ENCODE measurements around the gene DLG5.

DLG5 gene

DNA sequence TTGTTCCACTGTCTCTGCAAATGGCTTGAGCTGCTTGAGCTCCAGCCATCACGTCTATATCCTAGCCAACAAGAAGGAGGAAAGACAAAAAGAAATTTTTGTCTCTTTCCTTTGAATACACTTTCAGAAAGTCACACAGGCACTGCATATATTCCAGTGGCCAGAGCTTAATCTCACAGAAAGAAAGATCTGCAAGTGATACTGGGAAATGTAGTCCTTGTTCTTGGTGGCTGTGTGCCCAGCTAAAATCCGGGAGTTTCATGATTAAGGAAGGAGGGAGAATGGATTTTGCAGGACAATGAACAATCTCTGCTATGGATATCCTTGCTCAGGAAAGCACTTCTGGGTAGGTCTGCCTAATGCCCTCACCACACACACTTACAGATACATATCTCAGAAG lies 19.5 kb upstream of the DLG5 start:
- DNase-seq, result no peak

GRCh38 chr10:77944519-77944918 lies 18.0 kb upstream of the DLG5 start:
- no peak for DNase-seq

GRCh38 chr10:77943121-77943901 lies 16.8 kb upstream of the DLG5 start:
- no peak for DNase-seq

DNA sequence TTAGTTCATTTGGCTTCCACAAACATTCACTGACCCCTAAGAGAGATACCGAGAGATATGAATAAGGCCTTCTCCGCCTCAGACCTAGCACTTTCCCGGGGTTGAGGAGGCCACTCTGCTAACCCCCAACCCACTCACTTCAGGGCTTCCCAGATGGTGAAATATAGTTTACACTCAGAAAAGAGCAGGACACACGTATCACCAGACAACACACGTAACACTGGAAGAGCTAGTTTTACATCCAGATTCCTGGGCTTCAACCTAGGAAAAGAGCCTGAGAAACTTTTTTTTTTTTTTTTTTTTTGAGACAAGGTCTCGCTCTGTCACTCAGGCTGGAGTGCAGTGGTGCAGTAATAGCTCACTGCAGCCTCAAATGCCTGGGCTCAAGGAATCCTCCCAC lies 15.2 kb upstream of the DLG5 start:
- DNase-seq, result no peak

- DNase-seq, result no peak
Observed at GRCh38 chr10:77940627-77941026, 14.1 kb upstream of the DLG5 start.

DNA sequence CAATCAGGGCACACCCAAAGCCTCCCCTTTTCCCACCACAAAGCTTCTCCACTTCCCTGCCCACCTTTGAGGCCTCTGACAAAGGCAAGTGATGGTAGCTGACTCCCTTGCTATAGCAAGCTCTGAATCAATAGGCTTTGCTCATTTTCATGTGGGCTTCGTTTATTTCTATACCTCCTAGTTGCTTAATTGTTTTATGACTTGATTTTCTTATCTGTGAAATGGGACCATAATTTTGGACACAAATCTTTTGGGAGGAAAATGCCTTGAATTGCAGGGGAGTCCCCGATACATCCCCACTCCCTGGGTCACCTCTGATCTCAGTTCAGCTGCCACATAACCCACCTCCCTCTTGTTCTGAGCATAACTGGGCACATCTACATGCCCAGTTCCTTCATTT lies 13.7 kb upstream of the DLG5 start:
- DNase-seq, result no peak

DNA sequence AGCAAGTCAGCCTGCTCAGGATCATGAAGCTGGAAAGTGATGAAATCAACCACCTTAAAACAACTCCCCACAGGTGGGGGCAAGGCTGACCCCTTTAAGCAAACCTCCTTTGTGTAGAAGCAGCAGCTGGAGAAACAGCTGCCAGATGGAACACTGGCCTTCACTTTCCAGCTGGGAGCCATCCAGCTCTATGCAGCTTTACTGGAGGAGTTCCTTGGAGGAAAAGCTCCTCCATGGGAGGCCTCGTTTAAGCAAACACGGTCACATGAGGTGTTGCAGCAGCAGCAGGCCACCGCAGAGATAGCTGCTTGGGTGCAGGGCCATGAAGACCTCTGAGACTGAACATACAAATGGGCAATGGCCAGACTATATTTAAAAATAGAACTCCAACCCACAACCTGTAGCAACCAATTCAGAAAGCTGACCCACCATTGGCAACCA lies 13.0 kb upstream of the DLG5 start:
- DNase-seq, result no peak

DNA sequence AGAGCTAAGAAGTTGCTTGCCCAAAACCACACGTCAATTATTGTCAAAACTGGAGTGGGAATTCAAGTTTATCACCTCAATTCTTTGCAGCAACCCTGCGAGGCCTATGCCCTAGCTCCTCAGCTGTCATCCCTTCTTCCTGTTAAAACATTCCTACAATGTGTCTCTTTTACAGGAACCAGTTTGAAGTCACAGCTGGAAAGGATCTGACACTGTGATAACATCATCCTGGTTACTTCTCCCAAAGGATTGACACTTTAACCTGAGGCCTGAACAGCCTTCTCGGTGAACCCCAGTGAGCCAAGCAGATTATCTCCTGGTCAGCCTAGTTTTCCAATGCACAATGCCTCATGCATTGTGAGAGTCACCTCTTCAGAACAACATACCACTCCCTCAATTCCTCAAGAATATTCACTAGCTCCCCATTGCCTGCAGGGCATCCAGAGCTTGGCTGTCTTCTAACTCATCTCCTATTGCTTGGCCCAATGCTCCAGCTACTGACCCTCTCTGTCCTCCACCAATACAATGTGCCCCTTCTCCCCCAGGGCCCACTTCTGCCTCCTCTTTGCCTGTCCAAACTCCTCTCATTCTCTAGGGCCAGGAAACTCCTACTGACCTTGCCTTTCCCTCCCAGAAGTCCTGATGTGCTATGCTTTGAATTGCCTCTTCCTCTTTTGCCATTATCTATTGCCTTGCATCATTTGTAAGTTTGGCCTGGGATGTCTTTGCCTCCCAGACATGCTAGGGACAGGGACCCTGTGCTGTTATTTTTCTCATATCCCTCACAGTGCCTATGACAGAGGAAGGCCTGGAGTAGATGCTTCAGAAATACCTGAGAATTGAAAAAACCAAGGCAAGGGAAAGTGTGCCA lies 10.4 kb upstream of the DLG5 start:
- DNase-seq, result no peak

DNA sequence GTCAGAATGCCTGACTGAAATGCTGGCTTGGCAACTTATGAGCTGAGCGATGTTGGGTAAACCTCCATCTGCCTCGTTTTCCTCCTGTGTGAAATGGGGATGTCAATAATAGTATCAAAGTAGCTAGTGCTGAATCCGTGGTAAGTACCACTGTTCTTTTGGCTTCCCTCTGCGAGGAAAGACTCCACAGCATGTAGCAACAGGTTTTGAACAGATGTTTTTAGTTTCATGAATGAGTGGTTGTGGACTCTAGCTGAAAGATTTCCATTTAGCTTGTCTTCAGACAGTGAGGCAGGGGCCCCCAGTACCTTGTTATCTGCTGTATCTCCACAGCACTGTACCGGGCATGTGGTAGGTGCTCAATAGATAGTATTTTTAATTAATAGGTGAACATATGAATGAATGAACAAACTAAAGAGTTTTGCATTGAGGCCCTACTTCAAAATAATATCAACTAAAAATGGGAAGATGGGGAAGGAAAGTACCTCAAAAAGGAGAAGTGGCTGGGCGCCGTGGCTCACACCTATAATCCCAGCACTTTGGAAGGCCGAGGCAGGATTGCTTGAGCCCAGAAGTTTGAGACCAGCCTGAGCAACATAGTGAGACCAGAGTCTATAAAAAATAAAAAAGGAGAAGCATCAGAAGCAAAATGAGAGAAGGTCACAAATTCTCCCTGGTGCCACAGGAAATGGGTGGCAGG lies 5.6 kb upstream of the DLG5 start:
- DNase-seq, result no peak

- no peak for DNase-seq
Observed at GRCh38 chr10:77927402-77928246, 1.1 kb upstream of the DLG5 start.

- no peak for DNase-seq
Observed at GRCh38 chr10:77925795-77926565, 575 bp downstream of the DLG5 start.

GRCh38 chr10:77925410-77925794 lies 1.2 kb downstream of the DLG5 start:
- no peak for DNase-seq

DNA sequence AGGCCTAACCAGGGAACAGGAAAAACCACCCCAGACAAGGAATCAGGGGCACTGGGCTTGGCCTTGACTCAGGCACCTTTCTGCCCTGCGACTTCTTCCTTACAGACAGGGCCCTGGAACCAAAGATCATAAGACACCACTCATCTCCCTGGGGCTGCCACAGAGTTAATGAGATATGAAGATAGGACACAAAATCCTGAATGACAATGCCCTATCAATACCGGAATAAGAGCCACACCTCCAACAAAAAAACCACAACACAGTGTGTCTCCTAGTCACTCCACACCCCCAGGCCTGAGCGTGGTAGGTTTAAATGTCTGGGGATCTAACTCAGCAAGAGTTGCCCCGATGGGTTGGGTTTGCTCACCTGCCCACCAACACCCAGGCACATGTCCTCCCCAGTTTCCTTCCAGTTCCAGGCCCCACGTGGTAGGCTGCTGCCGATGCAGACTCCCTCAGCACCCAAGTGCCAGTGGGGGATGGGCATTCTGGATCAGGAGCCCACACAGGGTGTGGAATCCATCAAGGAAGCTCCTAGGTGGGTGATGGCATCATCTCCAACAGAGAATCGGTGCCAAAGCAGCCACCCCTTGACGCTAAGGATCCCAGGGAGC lies 3.9 kb downstream of the DLG5 start:
- no peak for DNase-seq

GRCh38 chr10:77922055-77922454 lies 4.5 kb downstream of the DLG5 start:
- no peak for DNase-seq

- no peak for DNase-seq
Observed at GRCh38 chr10:77921395-77921794, 5.2 kb downstream of the DLG5 start.

DNA sequence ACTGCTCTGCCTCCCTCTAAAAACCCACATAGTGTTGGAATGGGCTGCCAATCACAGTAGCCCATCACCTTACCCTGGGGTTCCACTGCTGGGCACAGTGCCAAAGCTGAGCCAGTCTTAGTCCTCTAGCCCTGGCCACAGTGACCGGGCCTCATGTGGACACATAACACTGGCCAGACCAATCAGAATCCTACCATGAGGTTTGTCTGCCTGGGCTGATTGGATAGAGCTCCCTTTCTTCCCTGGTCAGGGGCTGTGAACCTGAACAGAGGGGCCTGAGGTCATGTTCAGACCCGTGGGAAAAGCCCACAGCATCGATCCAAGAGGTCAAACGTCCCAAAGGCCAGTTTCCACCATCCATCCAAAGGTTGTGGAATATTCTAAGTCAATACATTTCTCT lies 6.1 kb downstream of the DLG5 start:
- no peak for DNase-seq

- DNase-seq, result no peak
Observed at GRCh38 chr10:77919713-77920108, 6.8 kb downstream of the DLG5 start.

- DNase-seq, result no peak
Observed at GRCh38 chr10:77915319-77916105, 11.0 kb downstream of the DLG5 start.

DNA sequence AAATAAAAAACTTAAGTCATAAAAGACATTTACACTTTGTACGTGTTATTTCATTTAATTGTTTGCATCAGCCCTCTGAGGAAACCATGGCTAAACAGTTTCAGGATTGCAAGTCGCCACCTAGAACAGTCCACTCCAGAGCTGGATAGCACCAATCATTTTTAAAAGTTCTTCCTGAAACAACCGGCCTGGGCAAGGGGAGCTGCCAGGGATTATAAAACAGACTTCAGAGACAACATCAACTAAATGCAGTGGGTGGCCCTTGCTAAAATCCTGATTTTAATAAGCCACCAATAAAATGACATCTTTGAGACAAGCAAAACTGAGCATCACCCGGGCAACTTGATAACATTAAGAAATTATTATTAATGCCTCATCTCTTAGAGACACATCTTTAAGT lies 13.5 kb downstream of the DLG5 start:
- DNase-seq, result no peak

DNA sequence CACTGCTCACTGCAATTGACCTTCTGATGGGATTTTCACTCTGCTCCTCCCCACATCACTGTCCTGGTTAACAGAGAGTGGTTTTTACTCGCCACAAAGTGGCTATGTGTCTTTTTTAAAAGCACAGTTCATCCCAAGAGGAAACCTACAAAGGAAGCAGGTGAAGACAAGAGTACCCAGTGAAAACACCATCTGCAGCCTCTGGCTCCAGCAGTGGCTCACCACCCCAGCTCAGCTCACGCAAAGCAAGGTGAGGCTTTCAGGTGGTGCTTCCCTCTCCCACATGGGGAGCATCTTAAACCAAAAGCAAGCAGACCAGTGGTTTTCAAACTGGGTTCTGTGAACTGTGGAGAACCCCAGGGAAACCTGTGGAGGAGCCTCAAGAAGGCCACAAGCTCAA lies 14.0 kb downstream of the DLG5 start:
- DNase-seq, result no peak
